HG03159 (cell line): ENCODE measurements around the gene CCL26.
"Not testable (repeated sequence)": the region's sequence is repeated elsewhere in the genome, so short reads cannot be mapped to it uniquely, and the experiment has no call there.

Source experiments
- ATAC-seq: cut with Tn5 transposase; IDR thresholded peaks from one replicate; pipeline ENCODE4 v1.9.1; 2021; ENCODE audit warnings: mild to moderate bottlenecking, moderate library complexity; ENCODE audit not compliant: unreplicated experiment

The CCL26 gene

DNA sequence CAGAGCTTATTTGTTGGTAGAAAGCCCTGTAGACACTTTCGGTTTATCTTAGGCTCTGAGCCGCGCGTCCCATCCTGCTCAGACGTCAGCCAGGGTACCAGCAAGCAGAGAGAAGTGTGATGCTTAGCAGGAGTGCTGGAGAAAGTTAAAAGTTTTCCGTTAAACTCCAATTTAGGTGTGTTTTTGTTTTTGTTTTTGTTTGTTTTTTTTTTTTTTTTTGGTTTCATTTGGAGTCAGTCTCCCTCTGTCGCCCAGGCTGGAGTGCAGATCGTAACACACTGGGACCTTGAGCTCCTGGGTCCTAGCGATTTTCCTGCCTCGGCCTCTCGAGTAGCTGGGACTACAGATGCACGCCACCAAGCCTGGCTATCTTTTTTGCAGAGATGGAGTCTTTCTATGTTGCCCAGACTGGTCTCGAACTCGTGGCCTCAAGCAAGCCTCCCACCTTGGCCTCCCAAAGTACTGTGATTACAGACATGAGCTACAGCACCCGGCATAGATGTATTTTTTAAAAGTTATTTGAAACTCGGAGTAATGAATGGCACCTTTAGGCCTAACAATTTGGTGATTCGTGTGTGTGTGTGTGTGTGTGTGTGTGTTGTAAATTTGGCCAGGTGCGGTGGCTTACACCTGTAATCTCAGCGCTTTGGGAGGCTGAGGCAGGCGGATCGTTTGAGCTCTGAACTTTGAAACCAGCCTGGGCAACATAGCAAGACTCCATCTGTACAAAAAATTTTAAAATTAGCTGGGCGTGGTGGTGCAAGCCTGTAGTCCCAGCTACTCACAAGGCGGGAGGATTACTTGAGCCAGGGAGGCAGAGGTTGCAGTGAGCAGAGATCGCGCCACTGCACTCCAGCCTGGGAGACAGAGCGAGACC is 32.0 kb downstream of the CCL26 start:
- ATAC-seq, result no peak

GRCh38 chr7:75738975-75739795 is 32.8 kb downstream of the CCL26 start:
- ATAC-seq, result peak; percentile 91

DNA sequence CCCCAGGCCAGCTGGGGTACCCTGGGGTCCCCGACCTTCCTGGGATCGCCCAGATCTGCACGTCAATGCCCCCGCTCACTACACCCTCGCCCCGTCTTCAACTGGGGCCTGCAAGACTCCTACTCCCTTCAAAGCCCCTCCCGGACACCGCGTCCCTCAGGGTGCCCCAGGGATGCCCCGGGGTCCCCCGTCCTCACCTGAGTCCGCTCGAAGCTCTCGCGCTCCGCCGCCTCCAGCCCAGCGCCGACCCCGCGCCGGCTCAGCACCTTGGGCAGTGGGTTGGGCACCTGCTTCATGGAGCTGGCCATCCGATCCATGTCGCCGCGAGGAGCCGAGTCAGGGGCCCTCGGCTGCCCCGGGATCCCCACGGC is 33.4 kb downstream of the CCL26 start, which contains the start of gene HIP1:
HIP1 (minus strand) TSS at position 338 of the 371 bp plus-strand sequence; CDS start at position 317, 21 bp downstream.
- ATAC-seq, result peak; percentile 8

- no peak for ATAC-seq
Measured at GRCh38 chr7:75737856-75738603, 34.0 kb downstream of the CCL26 start.

- ATAC-seq, result no peak
Measured at GRCh38 chr7:75735581-75736350, 36.2 kb downstream of the CCL26 start.

DNA sequence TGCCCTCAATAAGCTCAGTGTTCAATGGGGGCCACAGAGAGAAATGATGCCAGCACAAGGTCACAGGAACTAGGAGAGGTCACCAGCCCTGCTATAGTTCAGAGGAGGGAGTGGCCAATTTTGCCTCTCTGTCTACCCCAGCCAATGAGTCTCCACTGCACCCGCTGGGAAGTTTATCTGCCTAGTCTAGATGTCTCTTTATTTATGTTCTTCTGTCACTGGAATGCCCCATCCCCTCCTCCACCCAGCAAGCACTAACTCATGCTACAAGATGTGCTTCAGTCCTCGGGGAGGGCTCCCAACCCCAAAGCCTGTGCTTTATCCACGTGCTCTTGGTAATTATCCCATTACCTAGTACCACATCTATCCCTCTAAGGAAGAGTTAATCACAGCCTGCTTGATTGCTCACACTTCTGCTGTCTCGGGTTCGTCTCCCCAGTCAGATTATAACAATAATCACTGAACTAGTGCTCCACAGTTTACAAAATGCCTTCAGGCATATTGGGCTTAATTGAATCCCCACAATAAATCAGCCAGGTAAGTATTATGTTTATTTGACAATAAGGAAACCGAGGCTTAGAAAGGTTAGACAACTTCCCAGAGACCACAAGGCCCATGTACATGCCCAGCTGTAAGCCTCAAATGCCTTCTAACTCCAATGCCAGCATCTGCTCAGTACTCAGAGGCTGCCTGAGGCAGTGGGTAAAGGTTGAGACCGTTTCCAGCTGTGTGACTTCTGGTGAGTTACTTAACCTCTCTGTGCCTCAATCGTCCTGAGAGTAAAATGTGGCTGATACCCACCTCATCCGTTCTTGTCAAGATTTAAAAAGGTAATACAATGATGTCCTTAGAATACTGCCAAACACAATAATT is 37.2 kb downstream of the CCL26 start:
- ATAC-seq, result no peak

GRCh38 chr7:75732764-75733630 is 39.0 kb downstream of the CCL26 start:
- ATAC-seq, result no peak

DNA sequence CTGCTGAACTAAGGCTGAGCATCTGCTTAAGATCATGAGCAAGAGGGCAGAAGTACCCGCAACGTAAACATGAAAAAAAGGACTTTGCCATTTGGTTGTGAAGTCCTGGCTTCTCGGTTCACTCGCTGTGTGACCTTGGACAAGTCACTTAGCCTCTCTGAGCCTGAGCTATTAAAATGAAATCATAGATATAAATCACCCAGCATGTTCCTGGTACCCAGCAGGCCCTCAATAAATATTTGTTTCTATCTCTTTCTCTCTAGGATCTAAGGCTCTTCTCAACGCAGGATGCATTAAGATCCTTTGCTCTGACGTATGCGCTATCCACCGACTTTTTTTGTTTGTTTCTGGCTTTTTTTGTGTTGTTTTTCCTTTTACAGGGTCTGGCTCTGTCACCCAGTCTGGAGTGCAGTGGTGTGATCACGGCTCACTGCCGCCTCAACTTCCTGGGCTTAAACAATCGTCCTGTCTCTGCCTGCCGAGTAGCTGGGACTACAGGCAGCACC is 39.9 kb downstream of the CCL26 start:
- no peak for ATAC-seq

DNA sequence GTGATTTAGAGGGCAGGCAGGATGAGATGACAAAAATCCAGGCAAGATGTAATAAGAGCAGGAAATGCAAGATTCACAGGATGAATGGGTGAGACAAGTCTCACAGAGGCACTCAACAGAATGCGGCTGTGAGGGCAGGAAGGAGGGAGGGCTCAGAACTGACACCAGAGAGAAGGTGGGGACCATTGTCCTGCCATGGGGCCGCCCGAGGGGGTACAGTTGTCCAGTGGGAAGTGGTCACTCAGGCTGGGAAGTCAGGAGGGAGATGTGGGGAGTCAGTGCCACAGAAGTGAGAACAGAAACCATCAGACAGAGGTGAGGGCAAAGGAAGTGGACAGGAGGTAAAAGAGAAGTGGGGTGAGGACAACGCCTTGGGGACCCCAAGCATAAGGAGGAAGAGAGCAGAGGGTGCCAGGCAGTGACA is 42.1 kb downstream of the CCL26 start:
- ATAC-seq, result no peak

- ATAC-seq, result no peak
Measured at GRCh38 chr7:75727881-75728593, 44.0 kb downstream of the CCL26 start.

GRCh38 chr7:75727351-75727750 is 44.7 kb downstream of the CCL26 start:
- not testable (repeated sequence) for ATAC-seq

DNA sequence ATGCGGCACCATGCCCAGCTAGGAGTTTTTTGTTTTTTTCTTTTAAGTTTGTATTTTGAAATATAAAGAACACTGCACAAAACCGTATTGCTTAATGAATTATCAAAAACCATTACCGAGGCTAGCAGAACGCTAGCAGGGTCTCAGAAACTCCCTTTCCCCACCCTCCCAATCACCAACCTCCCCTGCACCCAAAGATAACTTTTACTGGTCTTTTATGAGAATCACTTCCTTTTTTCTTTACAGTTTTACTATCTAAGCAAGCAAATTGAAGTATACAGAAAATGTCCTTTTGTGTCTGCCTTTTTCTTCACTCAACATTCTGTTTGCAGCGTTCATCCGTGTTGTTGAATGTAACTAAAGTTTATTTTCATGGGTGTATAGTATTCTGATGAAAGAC is 46.7 kb downstream of the CCL26 start:
- no peak for ATAC-seq

GRCh38 chr7:75723444-75723843 is 48.6 kb downstream of the CCL26 start:
- ATAC-seq, result no peak

- no peak for ATAC-seq
Measured at GRCh38 chr7:75722373-75722772, 49.6 kb downstream of the CCL26 start.

DNA sequence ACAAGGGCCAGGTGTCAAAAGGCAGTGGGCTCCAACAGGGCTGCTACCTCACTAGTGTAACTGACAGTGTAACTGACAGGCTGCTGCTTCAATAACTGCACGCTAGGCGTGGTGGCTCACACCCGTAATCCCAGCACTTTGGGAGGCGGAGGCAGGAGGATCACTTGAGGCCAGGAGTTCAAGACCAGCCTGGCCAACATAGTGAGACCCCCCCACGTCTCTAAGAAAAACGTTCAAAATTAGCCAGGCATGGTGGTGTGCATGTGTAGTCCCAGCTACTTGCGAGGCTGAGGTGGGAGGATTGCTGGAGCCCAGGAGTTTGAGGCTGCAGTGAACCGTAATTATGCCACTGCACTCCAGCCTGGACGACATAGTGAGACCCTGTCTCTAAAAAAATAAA is 50.1 kb downstream of the CCL26 start:
- not testable (repeated sequence) for ATAC-seq

DNA sequence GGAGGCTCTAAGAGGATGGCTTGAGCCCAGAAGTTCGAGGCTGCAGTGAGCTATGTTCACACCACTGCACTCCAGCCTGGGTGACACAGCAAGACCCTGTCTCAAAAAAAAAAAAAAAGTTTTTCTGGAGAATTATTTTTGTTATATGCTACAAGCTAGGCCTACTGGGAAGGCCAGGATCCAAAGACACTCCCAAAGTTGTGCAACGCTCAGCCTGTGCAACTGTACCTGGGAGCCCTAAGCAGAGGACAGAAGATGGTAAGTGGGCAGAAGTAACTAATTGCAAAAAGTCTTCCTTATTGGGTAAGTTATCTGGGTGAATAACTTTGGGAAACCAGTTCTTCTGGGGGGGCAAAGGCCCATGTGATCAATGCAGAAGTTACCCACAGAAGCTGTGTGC is 50.6 kb downstream of the CCL26 start:
- ATAC-seq, result no peak

DNA sequence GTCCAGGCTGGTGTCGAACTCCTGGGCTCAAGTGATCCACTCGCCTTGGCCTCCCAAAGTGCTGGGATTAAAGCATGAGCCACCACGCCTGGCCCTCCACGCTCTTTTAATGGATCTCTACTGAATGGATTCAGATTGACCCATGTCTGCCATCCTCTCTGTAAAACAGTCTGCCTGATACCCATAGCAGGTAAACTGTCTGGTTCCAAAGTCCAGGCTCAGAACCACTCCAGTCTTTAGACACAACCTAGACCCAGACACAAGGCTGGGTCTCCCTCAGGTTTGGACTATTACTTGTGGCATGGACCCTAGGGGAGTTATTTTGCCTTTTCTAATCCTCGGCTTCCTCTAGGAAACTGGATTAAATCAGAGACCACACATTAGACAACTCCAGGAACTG is 52.4 kb downstream of the CCL26 start:
- ATAC-seq, result no peak
